B cell (primary cell): Measurements from ENCODE around the gene THBS3.

Experiments
- EZH2 ChIP-seq: IDR thresholded peaks from 2 replicates; pipeline ENCODE4 v1.6.1; 2012; ENCODE audit warnings: borderline replicate concordance, low read depth, mild to moderate bottlenecking, moderate library complexity, low read length; ENCODE audit not compliant: insufficient read depth, poor library complexity, severe bottlenecking
- TF ChIP-seq, protein P1 (sequence below): fragments of 200-600 bp; IDR thresholded peaks from one replicate; pipeline ENCODE4 v1.8.0; 2022; ENCODE audit warnings: antibody characterized with exemption, mild to moderate bottlenecking

DNA sequence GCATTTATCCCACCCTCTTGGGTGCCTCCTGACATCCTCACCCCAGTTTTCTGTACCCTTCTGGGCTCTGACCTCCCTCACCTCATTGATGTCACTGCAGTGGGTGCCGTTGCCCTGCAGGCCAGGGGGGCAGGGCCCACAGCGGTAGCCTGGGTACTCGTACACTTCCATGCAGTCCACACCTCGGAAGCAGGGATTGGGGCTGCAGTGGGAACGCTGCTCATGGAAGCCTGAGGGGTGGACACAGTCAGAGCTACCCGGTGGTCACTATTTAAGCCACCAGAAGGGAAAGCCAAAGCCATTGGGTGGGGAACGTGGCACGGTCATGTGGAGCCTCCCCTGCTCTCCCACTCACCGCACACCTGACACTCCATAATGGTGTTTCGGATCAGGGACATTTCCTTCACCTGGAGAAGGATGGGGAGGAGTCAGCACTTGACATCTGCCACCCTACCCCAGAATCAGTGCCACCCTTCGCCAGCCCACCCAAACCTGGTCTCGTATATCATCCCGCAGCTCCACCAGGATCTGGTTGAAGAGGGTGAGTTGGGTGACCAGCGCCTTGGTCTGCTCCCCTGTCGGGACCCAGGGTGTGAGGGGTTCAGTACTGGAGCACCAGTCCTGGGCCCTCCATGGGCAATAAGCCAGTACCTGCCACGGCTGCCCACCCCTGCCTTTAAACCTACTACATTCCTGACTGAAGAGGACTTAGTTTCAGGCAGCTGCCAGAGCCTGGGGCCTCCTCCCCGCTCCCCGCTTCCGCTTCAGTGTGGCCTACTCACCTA is 4.8 kb downstream of the THBS3 start:
- TF ChIP-seq, protein P1, sequence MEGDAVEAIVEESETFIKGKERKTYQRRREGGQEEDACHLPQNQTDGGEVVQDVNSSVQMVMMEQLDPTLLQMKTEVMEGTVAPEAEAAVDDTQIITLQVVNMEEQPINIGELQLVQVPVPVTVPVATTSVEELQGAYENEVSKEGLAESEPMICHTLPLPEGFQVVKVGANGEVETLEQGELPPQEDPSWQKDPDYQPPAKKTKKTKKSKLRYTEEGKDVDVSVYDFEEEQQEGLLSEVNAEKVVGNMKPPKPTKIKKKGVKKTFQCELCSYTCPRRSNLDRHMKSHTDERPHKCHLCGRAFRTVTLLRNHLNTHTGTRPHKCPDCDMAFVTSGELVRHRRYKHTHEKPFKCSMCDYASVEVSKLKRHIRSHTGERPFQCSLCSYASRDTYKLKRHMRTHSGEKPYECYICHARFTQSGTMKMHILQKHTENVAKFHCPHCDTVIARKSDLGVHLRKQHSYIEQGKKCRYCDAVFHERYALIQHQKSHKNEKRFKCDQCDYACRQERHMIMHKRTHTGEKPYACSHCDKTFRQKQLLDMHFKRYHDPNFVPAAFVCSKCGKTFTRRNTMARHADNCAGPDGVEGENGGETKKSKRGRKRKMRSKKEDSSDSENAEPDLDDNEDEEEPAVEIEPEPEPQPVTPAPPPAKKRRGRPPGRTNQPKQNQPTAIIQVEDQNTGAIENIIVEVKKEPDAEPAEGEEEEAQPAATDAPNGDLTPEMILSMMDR, result no peak
- TF ChIP-seq EZH2, result no peak
